Testis (tissue), 3 donors: ENCODE measurements around the gene FLT3LG. TPM values are rescaled to one million over a fixed set of nuclear protein-coding genes. Genes with fewer than 3 reads are reported as not detected.

Experiments
- DNase-seq: peaks from one replicate; pipeline ENCODE4 v3.0.0-alpha.2; 2019
- H3K27ac ChIP-seq, 2 donors: fragments of 200-600 bp; sonication (generic); one replicate each; pipeline ENCODE4 v1.5.1; 2019
- H3K27me3 ChIP-seq: fragments of 200-600 bp; sonication (generic); one replicate; pipeline ENCODE4 v1.5.1; 2019
- H3K36me3 ChIP-seq: fragments of 200-600 bp; sonication (generic); one replicate; pipeline ENCODE4 v1.5.1; 2017; ENCODE audit warnings: low read depth; ENCODE audit errors: missing control alignments
- H3K4me1 ChIP-seq: fragments of 200-600 bp; sonication (generic); one replicate; pipeline ENCODE4 v1.5.1; 2019
- H3K4me3 ChIP-seq, 2 donors: fragments of 200-600 bp; sonication (generic); one replicate each; pipeline ENCODE4 v1.5.1; 2017 to 2019
- H3K9me3 ChIP-seq: fragments of 200-600 bp; sonication (generic); one replicate; pipeline ENCODE4 v1.5.1; 2017
- CTCF ChIP-seq, 3 experiments: fragments of 450-650 bp in 2 of 3; fragments of 200-600 bp in 1 of 3; sonication (generic) in 1 of 3; IDR thresholded peaks; one replicate each; pipeline ENCODE4 v1.5.1; 2016 to 2019; ENCODE audit warnings: antibody characterized with exemption in 3 of 3, mild to moderate bottlenecking in 2 of 3, moderate library complexity in 1 of 3
- POLR2A ChIP-seq: fragments of 450-650 bp; IDR thresholded peaks from one replicate; pipeline ENCODE4 v1.6.1; 2017; ENCODE audit warnings: antibody characterized with exemption, mild to moderate bottlenecking, moderate library complexity
- WGBS, 2 donors: methylation state at CpG; one replicate each; pipeline ENCODE4 v1.1.5; 2018; 5-methylcytosine and 5-hydroxymethylcytosine counted together
- intact Hi-C: fragments of 100-400 bp; cut with DNase I; formaldehyde crosslinking; loops from one replicate; pipeline ENCODE4 v1.15.1; 2023; ENCODE audit warnings: low total_unique reads
- polyA plus RNA-seq: library from polyadenylated mRNA; stranded (reverse); fragments of 350-450 nt; fragmentation: Illumina TruSeq; extraction: RNeasy Lipid Tissue Mini Kit (QIAGEN cat#74804); gene quantifications from one replicate; pipeline ENCODE4 v1.2.3, GENCODE V29; 2014; ENCODE audit warnings: low read depth, low replicate concordance; ENCODE audit not compliant: insufficient read depth
- total RNA-seq, 2 donors: library from RNA; depleted of rRNA; stranded (reverse); fragments of >200 nt; gene quantifications; one replicate each; pipeline ENCODE4 v1.2.3, GENCODE V29; 2016

Gene FLT3LG
- total and polyA plus RNA-seq, 3 donors from 2014 or later = 3.0 to 7.1 (median 4.6) TPM

GRCh38 chr19:49440439-49441209 is 33.4 kb upstream of the FLT3LG start:
- H3K27ac ChIP-seq = no peak overlapping the region
- H3K4me1 ChIP-seq = peaks cover 11% of the 10 kb centered on the region
- H3K27me3 ChIP-seq = no peaks in the 10 kb centered on the region
- TF ChIP-seq POLR2A (no peak), CTCF (IDR thresholded peaks at IDR 0.05) (no peak)
- 18 to 19% methylated on average over 19 of the region's 19 CpGs for WGBS, 2 donors
- no peaks in the 10 kb centered on the region for H3K36me3 ChIP-seq
- intact Hi-C loops = loop anchor here (10.0 kb wide), 1 partner anchor 46 kb away; no protein-coding TSS in a partner anchor
- no peak for DNase-seq
- H3K4me3 ChIP-seq = peak overlapping the region; percentile 23 to 41
- H3K9me3 ChIP-seq = no peaks in the 10 kb centered on the region

- H3K4me3 ChIP-seq = peak within 1 kb of the TSS; percentile 23 to 41
Measured at GRCh38 chr19:49441210-49441959, 32.6 kb upstream of the FLT3LG start, which contains the start of gene SLC17A7. Gene SLC17A7 (minus strand): TSS chr19:49441527. CDS start chr19:49441379, 148 bp downstream.

GRCh38 chr19:49441960-49442350 is 32.1 kb upstream of the FLT3LG start:
- H3K4me1 ChIP-seq = peaks cover 11% of the 10 kb centered on the region
- H3K27me3 ChIP-seq = no peaks in the 10 kb centered on the region
- H3K27ac ChIP-seq = peak overlapping the region in 1 of 2 donors; percentile 77
- WGBS, 2 donors = 11 to 20% methylated on average over 14 of the region's 14 CpGs
- H3K36me3 ChIP-seq = no peaks in the 10 kb centered on the region
- no peak for DNase-seq
- no peak overlapping the region for H3K4me3 ChIP-seq
- TF ChIP-seq CTCF (IDR thresholded peaks at IDR 0.05) = no peak
- H3K9me3 ChIP-seq = no peaks in the 10 kb centered on the region
- intact Hi-C loops = loop anchor here (10.0 kb wide), 1 partner anchor 47 kb away; no protein-coding TSS in a partner anchor

More at GRCh38 chr19:49441210-49441959, 32.6 kb upstream of the FLT3LG start, which contains the start of gene SLC17A7:
- WGBS, 2 donors = 2 to 3% methylated on average over 27 to 56 of the region's 56 CpGs
- Histone ChIP-seq H3K27me3 (no peaks in the 10 kb centered on the region), H3K36me3 (no peaks in the 10 kb centered on the region), H3K9me3 (no peaks in the 10 kb centered on the region), H3K4me1 (peaks cover 11% of the 10 kb centered on the region), H3K27ac (peak within 1 kb of the TSS in 1 of 2 donors; percentile 77)
- intact Hi-C loops = loop anchor here (10.0 kb wide), 1 partner anchor 47 kb away; no protein-coding TSS in a partner anchor
- DNase-seq = peak; percentile 64
- TF ChIP-seq CTCF (IDR thresholded peaks at IDR 0.05) = no peak
- TF ChIP-seq POLR2A = no peak

- peak overlapping the region in 1 of 2 donors; percentile 64 for H3K4me3 ChIP-seq
- peak overlapping the region in 1 of 2 donors; percentile 77 for H3K27ac ChIP-seq
- H3K27me3 ChIP-seq = no peaks in the 10 kb centered on the region
- peak; percentile 41 for DNase-seq
- no peaks in the 10 kb centered on the region for H3K9me3 ChIP-seq
- no peak for TF ChIP-seq POLR2A
- TF ChIP-seq CTCF (IDR thresholded peaks at IDR 0.05) = no peak
- intact Hi-C loops = loop anchor here (10.0 kb wide), 1 partner anchor 48 kb away; no protein-coding TSS in a partner anchor
- 2 to 5% methylated on average over 11 of the region's 11 CpGs for WGBS, 2 donors
- H3K4me1 ChIP-seq = peaks cover 11% of the 10 kb centered on the region
- H3K36me3 ChIP-seq = no peaks in the 10 kb centered on the region
Measured at GRCh38 chr19:49442354-49442753, 31.7 kb upstream of the FLT3LG start.
